Tibial nerve (tissue), 4 donors: Measurements from ENCODE around the gene FMOD.

Experiments used
- CTCF ChIP-seq, 5 experiments: fragments of 200-600 bp in 3 of 5; fragments of 450-650 bp in 2 of 5; sonication (generic) in 3 of 5; IDR thresholded peaks; one replicate each; pipeline ENCODE4 v1.5.1; 2016 to 2019; ENCODE audit warnings: antibody characterized with exemption in 5 of 5, mild to moderate bottlenecking in 3 of 5, moderate library complexity in 2 of 5
- EP300 ChIP-seq, 2 donors: sonication (generic); formaldehyde crosslinking; IDR thresholded peaks; one replicate each; pipeline ENCODE4 v1.6.1; 2017; ENCODE audit warnings: antibody characterized with exemption in 2 of 2, mild to moderate bottlenecking in 1 of 2
- POLR2A ChIP-seq, 2 donors: fragments of 450-650 bp; IDR thresholded peaks; one replicate each; pipeline ENCODE4 v1.6.1; 2017; ENCODE audit warnings: antibody characterized with exemption in 2 of 2, mild to moderate bottlenecking in 2 of 2, moderate library complexity in 2 of 2

GRCh38 chr1:203379825-203380224, 28.9 kb upstream of the FMOD start:
- no peak for TF ChIP-seq CTCF (IDR thresholded peaks at IDR 0.05)
- TF ChIP-seq POLR2A (IDR thresholded peaks at IDR 0.05), result no peak
- no peak for TF ChIP-seq EP300 (IDR thresholded peaks at IDR 0.05)
